OCI-LY7 (cell line): ENCODE measurements around the gene ST3GAL3.

Source experiments
- CTCF ChIP-seq: fragments of 200-600 bp; sonication (generic); conservative IDR thresholded peaks from 2 replicates; pipeline ENCODE4 v1.5.1; 2014; ENCODE audit warnings: mild to moderate bottlenecking, antibody characterized with exemption, low read length, moderate library complexity, mixed read lengths
- EZH2phosphoT487 ChIP-seq: fragments of 200-600 bp; sonication (generic); IDR thresholded peaks from 2 replicates; pipeline ENCODE4 v1.6.1; 2018; ENCODE audit warnings: low read depth, borderline replicate concordance, mild to moderate bottlenecking, mixed run types, antibody characterized with exemption, low read length, moderate library complexity, mixed read lengths

GRCh38 chr1:43946236-43947060 is 239.1 kb downstream of the ST3GAL3 start, which contains the start of gene IPO13:
- TF ChIP-seq CTCF (peak; percentile 84), EZH2phosphoT487 (no peak)
